ENCODE results near the gene GDAP1L1. TPM values are rescaled to one million over a fixed set of nuclear protein-coding genes. Genes with fewer than 3 reads are reported as not detected.
A peak's percentile ranks its signal among the peaks of the same experiment; 100 is the strongest.

Gene GDAP1L1
- total RNA-seq, 1 donor from 2014 or later, result not detected

- peak overlapping the region; percentile 84 for H3K27ac Mint-ChIP-seq (ENCODE audit: unreplicated experiment)
These were observed 43.9 kb upstream of the GDAP1L1 start for GRCh38 chr20:44203161-44203560.

GRCh38 chr20:44204156-44204831 lies 42.8 kb upstream of the GDAP1L1 start:
- H3K27ac Mint-ChIP-seq (ENCODE audit: unreplicated experiment), result peak overlapping the region; percentile 84
- TF ChIP-seq, protein P1, sequence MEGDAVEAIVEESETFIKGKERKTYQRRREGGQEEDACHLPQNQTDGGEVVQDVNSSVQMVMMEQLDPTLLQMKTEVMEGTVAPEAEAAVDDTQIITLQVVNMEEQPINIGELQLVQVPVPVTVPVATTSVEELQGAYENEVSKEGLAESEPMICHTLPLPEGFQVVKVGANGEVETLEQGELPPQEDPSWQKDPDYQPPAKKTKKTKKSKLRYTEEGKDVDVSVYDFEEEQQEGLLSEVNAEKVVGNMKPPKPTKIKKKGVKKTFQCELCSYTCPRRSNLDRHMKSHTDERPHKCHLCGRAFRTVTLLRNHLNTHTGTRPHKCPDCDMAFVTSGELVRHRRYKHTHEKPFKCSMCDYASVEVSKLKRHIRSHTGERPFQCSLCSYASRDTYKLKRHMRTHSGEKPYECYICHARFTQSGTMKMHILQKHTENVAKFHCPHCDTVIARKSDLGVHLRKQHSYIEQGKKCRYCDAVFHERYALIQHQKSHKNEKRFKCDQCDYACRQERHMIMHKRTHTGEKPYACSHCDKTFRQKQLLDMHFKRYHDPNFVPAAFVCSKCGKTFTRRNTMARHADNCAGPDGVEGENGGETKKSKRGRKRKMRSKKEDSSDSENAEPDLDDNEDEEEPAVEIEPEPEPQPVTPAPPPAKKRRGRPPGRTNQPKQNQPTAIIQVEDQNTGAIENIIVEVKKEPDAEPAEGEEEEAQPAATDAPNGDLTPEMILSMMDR (IDR thresholded peaks at IDR 0.05), result no peak
- H3K4me1 Mint-ChIP-seq (ENCODE audit: unreplicated experiment), result peaks cover 72% of the 10 kb centered on the region
- H3K36me3 Mint-ChIP-seq (ENCODE audit: unreplicated experiment), result peaks cover 40% of the 10 kb centered on the region
- no peaks in the 10 kb centered on the region for H3K9me3 Mint-ChIP-seq (ENCODE audit: unreplicated experiment)
- no peak for DNase-seq (ENCODE audit: extremely low spot score, unreplicated experiment)
- H3K27me3 Mint-ChIP-seq (ENCODE audit: unreplicated experiment), result no peaks in the 10 kb centered on the region
- no peak overlapping the region for H3K4me3 Mint-ChIP-seq (ENCODE audit: unreplicated experiment)

More at GRCh38 chr20:44203161-44203560, 43.9 kb upstream of the GDAP1L1 start:
- Mint-ChIP-seq H3K9me3 (ENCODE audit: unreplicated experiment) (no peaks in the 10 kb centered on the region), H3K36me3 (ENCODE audit: unreplicated experiment) (peaks cover 46% of the 10 kb centered on the region), H3K4me1 (ENCODE audit: unreplicated experiment) (peaks cover 61% of the 10 kb centered on the region), H3K27me3 (ENCODE audit: unreplicated experiment) (no peaks in the 10 kb centered on the region), H3K4me3 (ENCODE audit: unreplicated experiment) (no peak overlapping the region)
- TF ChIP-seq, protein P1 (IDR thresholded peaks at IDR 0.05), result no peak
- no peak for DNase-seq (ENCODE audit: extremely low spot score, unreplicated experiment)

- Mint-ChIP-seq H3K36me3 (ENCODE audit: unreplicated experiment) (peaks cover 35% of the 10 kb centered on the region), H3K27ac (ENCODE audit: unreplicated experiment) (peak overlapping the region; percentile 84), H3K4me3 (ENCODE audit: unreplicated experiment) (no peak overlapping the region), H3K9me3 (ENCODE audit: unreplicated experiment) (no peaks in the 10 kb centered on the region), H3K4me1 (ENCODE audit: unreplicated experiment) (peaks cover 77% of the 10 kb centered on the region), H3K27me3 (ENCODE audit: unreplicated experiment) (no peaks in the 10 kb centered on the region)
- TF ChIP-seq, protein P1 (IDR thresholded peaks at IDR 0.05), result no peak
- no peak for DNase-seq (ENCODE audit: extremely low spot score, unreplicated experiment)
These were observed 42.3 kb upstream of the GDAP1L1 start for GRCh38 chr20:44204832-44205215.

- Mint-ChIP-seq H3K4me1 (ENCODE audit: unreplicated experiment) (peaks cover 72% of the 10 kb centered on the region), H3K4me3 (ENCODE audit: unreplicated experiment) (no peak overlapping the region), H3K9me3 (ENCODE audit: unreplicated experiment) (no peaks in the 10 kb centered on the region), H3K27ac (ENCODE audit: unreplicated experiment) (peak overlapping the region; percentile 84), H3K36me3 (ENCODE audit: unreplicated experiment) (peaks cover 24% of the 10 kb centered on the region), H3K27me3 (ENCODE audit: unreplicated experiment) (no peaks in the 10 kb centered on the region)
- DNase-seq (ENCODE audit: extremely low spot score, unreplicated experiment), result no peak
- TF ChIP-seq, protein P1 (IDR thresholded peaks at IDR 0.05), result no peak
These were observed 41.0 kb upstream of the GDAP1L1 start for GRCh38 chr20:44206132-44206531.

- Mint-ChIP-seq H3K4me3 (ENCODE audit: unreplicated experiment) (peak overlapping the region; percentile 52), H3K27me3 (ENCODE audit: unreplicated experiment) (no peaks in the 10 kb centered on the region), H3K4me1 (ENCODE audit: unreplicated experiment) (peaks cover 76% of the 10 kb centered on the region), H3K36me3 (ENCODE audit: unreplicated experiment) (peaks cover 15% of the 10 kb centered on the region), H3K9me3 (ENCODE audit: unreplicated experiment) (no peaks in the 10 kb centered on the region), H3K27ac (ENCODE audit: unreplicated experiment) (peak overlapping the region; percentile 76)
- no peak for DNase-seq (ENCODE audit: extremely low spot score, unreplicated experiment)
- TF ChIP-seq, protein P1 (IDR thresholded peaks at IDR 0.05), result no peak
These were observed 39.9 kb upstream of the GDAP1L1 start for GRCh38 chr20:44207126-44207723.

All from osteocyte (in vitro differentiated cells).